Body of pancreas (tissue), 4 donors: Measurements from ENCODE around the gene MED16.

Experiments
- POLR2A ChIP-seq, 3 donors: fragments of 450-650 bp; IDR thresholded peaks; one replicate each; pipeline ENCODE4 v1.6.1; 2016; ENCODE audit warnings: antibody characterized with exemption in 3 of 3, mild to moderate bottlenecking in 2 of 3
- TF ChIP-seq, protein P1 (sequence below), 7 experiments: fragments of 450-650 bp in 4 of 7; fragments of 200-600 bp in 3 of 7; sonication (generic) in 3 of 7; IDR thresholded peaks; one replicate each; pipeline ENCODE4 v1.5.1; 2016 to 2019; ENCODE audit warnings: antibody characterized with exemption in 7 of 7

DNA sequence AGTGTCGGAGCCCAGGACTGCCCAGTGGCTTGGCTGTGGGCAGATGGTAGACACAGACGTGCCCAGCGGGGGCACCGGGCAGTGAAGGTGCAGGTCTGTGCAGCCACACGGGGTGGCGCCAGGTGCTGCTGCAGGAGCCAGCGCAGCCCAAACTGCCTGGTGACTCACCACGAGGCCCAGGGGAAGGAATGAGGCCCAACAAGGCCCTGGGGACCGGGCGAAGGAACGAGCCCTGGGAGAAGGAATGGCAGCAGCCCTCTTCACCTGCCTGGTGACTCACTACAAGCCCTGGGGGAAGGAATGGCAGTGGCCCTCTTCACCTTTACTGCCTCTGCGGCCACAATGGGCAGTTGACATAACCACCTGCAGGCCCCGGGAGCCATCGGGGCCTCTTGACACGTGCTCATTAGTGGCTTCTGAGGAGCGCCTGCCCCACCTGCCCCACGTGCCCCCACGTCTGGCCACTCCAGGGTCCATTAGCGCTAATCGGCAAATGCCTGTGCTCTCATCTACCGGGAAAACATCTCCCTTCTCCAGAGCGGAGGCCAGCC is 9.3 kb downstream of the MED16 start:
- TF ChIP-seq, protein P1, sequence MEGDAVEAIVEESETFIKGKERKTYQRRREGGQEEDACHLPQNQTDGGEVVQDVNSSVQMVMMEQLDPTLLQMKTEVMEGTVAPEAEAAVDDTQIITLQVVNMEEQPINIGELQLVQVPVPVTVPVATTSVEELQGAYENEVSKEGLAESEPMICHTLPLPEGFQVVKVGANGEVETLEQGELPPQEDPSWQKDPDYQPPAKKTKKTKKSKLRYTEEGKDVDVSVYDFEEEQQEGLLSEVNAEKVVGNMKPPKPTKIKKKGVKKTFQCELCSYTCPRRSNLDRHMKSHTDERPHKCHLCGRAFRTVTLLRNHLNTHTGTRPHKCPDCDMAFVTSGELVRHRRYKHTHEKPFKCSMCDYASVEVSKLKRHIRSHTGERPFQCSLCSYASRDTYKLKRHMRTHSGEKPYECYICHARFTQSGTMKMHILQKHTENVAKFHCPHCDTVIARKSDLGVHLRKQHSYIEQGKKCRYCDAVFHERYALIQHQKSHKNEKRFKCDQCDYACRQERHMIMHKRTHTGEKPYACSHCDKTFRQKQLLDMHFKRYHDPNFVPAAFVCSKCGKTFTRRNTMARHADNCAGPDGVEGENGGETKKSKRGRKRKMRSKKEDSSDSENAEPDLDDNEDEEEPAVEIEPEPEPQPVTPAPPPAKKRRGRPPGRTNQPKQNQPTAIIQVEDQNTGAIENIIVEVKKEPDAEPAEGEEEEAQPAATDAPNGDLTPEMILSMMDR (IDR thresholded peaks at IDR 0.05) = no peak
- TF ChIP-seq POLR2A (IDR thresholded peaks at IDR 0.05) = no peak
